Measurements from ENCODE around the gene LMO2. TPM values are rescaled to one million over a fixed set of nuclear protein-coding genes. Genes with fewer than 3 reads are reported as not detected.

Gene LMO2
- total and polyA plus RNA-seq, 2 donors (not counting 1 experiment from before 2014, with no cell fraction given), result 6.2 to 10.7 TPM

- Histone ChIP-seq H4K20me1 (ENCODE audit: control insufficient read depth, insufficient read depth, low read length, poor library complexity, severe bottlenecking) (no peaks in the 10 kb centered on the region), H3K27me3 (replicated peaks in 1 of 4; ENCODE audit: control extremely low read depth in 1 of 4, control insufficient read depth in 3 of 4, insufficient read depth in 4 of 4, low read length in 3 of 4) (no peaks in the 10 kb centered on the region), H3K79me2 (ENCODE audit: control insufficient read depth, insufficient read depth, low read length) (no peaks in the 10 kb centered on the region), H3K4me1 (ENCODE audit: control insufficient read depth in 2 of 2, insufficient read depth in 2 of 2, low read length in 2 of 2) (no peaks in the 10 kb centered on the region), H3K27ac (ENCODE audit: low read length in 2 of 2) (no peak overlapping the region), H3K36me3 (replicated peaks in 1 of 2; ENCODE audit: control extremely low read depth in 1 of 2, control insufficient read depth in 1 of 2, extremely low read depth in 1 of 2, insufficient read depth in 2 of 2, low read length in 1 of 2) (peaks cover 7 to 9% of the 10 kb centered on the region in 2 experiments), H2AFZ (ENCODE audit: insufficient read depth, low read depth, low read length, poor library complexity, severe bottlenecking) (no peak overlapping the region), H3K9me3 (ENCODE audit: control extremely low read depth in 1 of 3, control insufficient read depth in 2 of 3, insufficient read depth in 1 of 3, low read length in 2 of 3) (no peaks in the 10 kb centered on the region), H3K9ac (ENCODE audit: low read length) (no peak overlapping the region), H3K4me2 (replicated peaks; ENCODE audit: low read depth, low read length, poor library complexity, severe bottlenecking) (no peak overlapping the region), H3K4me3 (ENCODE audit: control extremely low read depth in 1 of 5, extremely low read depth in 1 of 5, insufficient read depth in 1 of 5, low read depth in 2 of 5, low read length in 4 of 5) (no peak overlapping the region)
- DNase-seq (no peak), ATAC-seq (ENCODE audit: low read depth) (no peak)
- 97% methylated on average over 11 of the region's 16 CpGs for WGBS (ENCODE audit: insufficient coverage)
- Mint-ChIP-seq H3K4me3 (no peak overlapping the region), H3K27ac (no peak overlapping the region), H3K9me3 (ENCODE audit: insufficient read depth) (no peaks in the 10 kb centered on the region), H3K27me3 (no peaks in the 10 kb centered on the region), H3K4me1 (peaks cover 6% of the 10 kb centered on the region)
- intact Hi-C loops (cut with micrococcal nuclease), result loop anchor here (5.0 kb wide), 1 partner anchor 38 kb away; no protein-coding TSS in a partner anchor
- POLR2A ChIA-PET, result no interaction called here
- CTCF ChIA-PET, result interaction anchor here (1.0 to 14.8 kb wide), 8 partner anchors 10 to 130 kb away, joined by 3 to 273 read pairs (median 8); no protein-coding TSS in a partner anchor
- TF ChIP-seq CTCF (IDR thresholded peaks at IDR 0.05) (no peak), EZH2 (IDR thresholded peaks at IDR 0.05; ENCODE audit: borderline replicate concordance, insufficient read depth, low read depth, low read length, poor library complexity, severe bottlenecking) (no peak)
These were observed 32.6 kb downstream of the LMO2 start for GRCh38 chr11:33859306-33859705.

GRCh38 chr11:33857933-33858371 is 33.9 kb downstream of the LMO2 start:
- 3% methylated on average over 8 of the region's 10 CpGs for WGBS (ENCODE audit: insufficient coverage)
- H3K9me3 ChIP-seq (ENCODE audit: control extremely low read depth in 1 of 3, control insufficient read depth in 2 of 3, insufficient read depth in 1 of 3, low read length in 2 of 3), result no peaks in the 10 kb centered on the region
- H3K4me2 ChIP-seq (replicated peaks; ENCODE audit: low read depth, low read length, poor library complexity, severe bottlenecking), result no peak overlapping the region
- H3K4me1 ChIP-seq (ENCODE audit: control insufficient read depth in 2 of 2, insufficient read depth in 2 of 2, low read length in 2 of 2), result no peaks in the 10 kb centered on the region
- peak overlapping the region; percentile 14 for H2AFZ ChIP-seq (ENCODE audit: insufficient read depth, low read depth, low read length, poor library complexity, severe bottlenecking)
- TF ChIP-seq CTCF (IDR thresholded peaks at IDR 0.05) (peak; percentile 93), EZH2 (IDR thresholded peaks at IDR 0.05; ENCODE audit: borderline replicate concordance, insufficient read depth, low read depth, low read length, poor library complexity, severe bottlenecking) (no peak)
- Mint-ChIP-seq H3K4me3 (no peak overlapping the region), H3K27ac (no peak overlapping the region), H3K4me1 (peaks cover 6% of the 10 kb centered on the region), H3K9me3 (ENCODE audit: insufficient read depth) (no peaks in the 10 kb centered on the region), H3K27me3 (no peaks in the 10 kb centered on the region)
- POLR2A ChIA-PET, result interaction anchor here (0.6 kb wide), 1 partner anchor 12 kb away, joined by 3 read pairs; no protein-coding TSS in a partner anchor
- no peak overlapping the region for H3K9ac ChIP-seq (ENCODE audit: low read length)
- CTCF ChIA-PET, result interaction anchor here (0.6 to 14.8 kb wide), 39 partner anchors 9 to 605 kb away, joined by 3 to 273 read pairs (median 4); partner anchors contain the start of gene ABTB2
- DNase-seq (peak; percentile 86), ATAC-seq (ENCODE audit: low read depth) (peak; percentile 96)
- no peak overlapping the region for H3K27ac ChIP-seq (ENCODE audit: low read length in 2 of 2)
- H3K27me3 ChIP-seq (replicated peaks in 1 of 4; ENCODE audit: control extremely low read depth in 1 of 4, control insufficient read depth in 3 of 4, insufficient read depth in 4 of 4, low read length in 3 of 4), result no peaks in the 10 kb centered on the region
- no peaks in the 10 kb centered on the region for H4K20me1 ChIP-seq (ENCODE audit: control insufficient read depth, insufficient read depth, low read length, poor library complexity, severe bottlenecking)
- H3K36me3 ChIP-seq (replicated peaks in 1 of 2; ENCODE audit: control extremely low read depth in 1 of 2, control insufficient read depth in 1 of 2, extremely low read depth in 1 of 2, insufficient read depth in 2 of 2, low read length in 1 of 2), result peaks cover under 1 to 7% of the 10 kb centered on the region in 2 experiments
- H3K79me2 ChIP-seq (ENCODE audit: control insufficient read depth, insufficient read depth, low read length), result no peaks in the 10 kb centered on the region
- intact Hi-C loops (cut with micrococcal nuclease), result loop anchor here (1.0 to 5.0 kb wide), 4 partner anchors 39 to 501 kb away; no protein-coding TSS in a partner anchor
- H3K4me3 ChIP-seq (ENCODE audit: control extremely low read depth in 1 of 5, extremely low read depth in 1 of 5, insufficient read depth in 1 of 5, low read depth in 2 of 5, low read length in 4 of 5), result no peak overlapping the region
